KBM-7 (cell line): ENCODE data around the gene CAP2.

ENCODE experiments used
- DNase-seq: peaks from one replicate; pipeline ENCODE4 v3.0.0-alpha.2; 2015
- in situ Hi-C: fragments of 300-500 bp; cut with MboI; formaldehyde crosslinking; loops from 2 replicates; pipeline ENCODE4 v1.14.3; 2020; ENCODE audit warnings: low sequenced_read_pairs, low pct_unique_long_range_greater_than_20kb, mixed read lengths

The CAP2 gene

DNA sequence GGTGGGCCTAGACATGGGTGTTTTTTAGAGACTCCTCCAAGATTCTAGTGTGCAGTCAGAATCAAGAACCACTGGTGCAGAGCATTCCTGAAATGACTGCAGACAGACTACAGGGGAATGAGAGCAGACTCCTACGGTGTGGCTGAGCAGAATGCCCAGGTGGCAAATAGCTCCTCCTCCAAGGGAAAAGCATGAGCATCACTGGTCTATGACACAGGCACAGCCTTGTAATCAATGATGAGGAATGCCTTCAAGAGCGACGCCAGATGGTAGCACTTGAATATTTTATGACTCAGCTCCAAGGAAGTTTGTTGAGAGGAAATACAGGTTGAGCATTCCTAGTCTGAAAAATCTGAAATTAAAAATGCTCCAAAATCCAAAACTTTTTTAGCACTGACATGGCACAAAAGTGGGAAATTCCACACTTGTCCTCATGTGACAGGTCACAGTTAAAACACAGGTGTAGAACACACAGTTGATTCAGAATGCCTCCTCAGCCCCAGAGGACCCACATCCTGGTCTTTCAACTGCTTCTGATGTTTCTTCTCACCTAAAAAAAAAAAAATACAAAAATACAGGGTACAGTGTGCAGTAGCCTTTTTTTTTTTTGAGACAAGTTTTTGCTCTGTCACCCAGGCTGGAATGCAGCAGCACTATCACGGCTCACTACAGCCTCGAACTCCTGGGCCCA is 196.2 kb downstream of the CAP2 start:
- in situ Hi-C loops: loop anchor here (25.0 kb wide), 2 partner anchors 223 to 427 kb away; no protein-coding TSS in a partner anchor
- DNase-seq: no peak

DNA sequence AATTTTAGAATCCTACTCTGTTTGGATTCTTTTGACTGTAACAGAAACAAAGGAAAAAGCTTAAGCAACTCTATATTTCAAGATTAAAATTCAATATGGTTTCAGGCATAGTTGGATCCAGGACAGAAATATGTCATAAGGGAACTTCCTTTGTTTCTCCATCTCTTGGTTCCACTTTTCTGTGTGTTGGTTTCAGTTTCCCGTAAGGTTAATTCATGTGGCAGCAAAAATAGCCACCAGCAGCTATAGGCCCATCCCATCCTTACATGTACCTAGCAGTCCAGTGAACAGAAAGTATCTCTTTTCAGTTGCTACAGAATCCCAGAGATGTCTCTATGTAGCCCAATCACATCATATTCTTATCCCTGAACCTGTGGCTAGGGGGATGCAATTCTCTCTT is 197.9 kb downstream of the CAP2 start:
- DNase-seq: no peak
- in situ Hi-C loops: loop anchor here (25.0 kb wide), 2 partner anchors 221 to 429 kb away; no protein-coding TSS in a partner anchor

DNA sequence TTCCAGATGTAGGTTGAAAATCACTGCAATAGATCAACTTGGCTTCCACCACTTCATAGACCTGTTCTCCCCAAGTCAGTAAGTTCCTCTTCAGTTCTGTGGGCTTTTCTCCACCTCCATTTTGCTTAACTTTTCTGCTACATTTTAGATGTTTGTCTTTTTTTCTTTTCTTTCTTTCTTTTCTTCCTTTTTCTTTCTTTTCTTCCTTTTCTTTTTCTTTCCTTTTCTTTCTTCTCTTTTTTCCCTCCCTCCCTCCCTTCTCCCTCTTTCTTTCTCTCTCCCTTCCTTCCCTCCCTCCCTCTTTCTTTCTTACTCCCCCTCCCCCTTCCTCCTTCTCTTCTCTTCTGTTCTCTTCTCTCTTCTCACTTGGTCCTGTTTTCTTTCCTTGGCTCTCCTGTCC is 199.9 kb downstream of the CAP2 start:
- no peak for DNase-seq
- in situ Hi-C loops: loop anchor here (25.0 kb wide), 2 partner anchors 219 to 431 kb away; no protein-coding TSS in a partner anchor

DNA sequence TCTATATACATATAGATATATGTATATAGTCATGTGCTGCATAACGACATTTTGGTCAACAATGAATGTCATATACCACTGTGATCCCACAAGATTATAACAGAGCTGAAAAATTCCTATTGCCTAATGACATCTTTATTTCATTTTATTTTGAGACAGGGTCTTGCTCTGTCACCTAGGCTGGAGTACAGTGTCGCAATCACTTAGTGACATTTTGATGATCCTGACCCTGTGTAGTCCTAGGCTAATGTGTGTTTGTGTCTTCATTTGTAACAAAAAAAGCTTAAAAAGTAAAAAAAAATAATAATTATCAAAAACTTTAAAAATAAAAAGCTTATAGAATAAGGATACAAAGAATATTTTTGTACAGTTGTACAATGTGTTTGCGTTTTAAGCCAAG is 202.7 kb downstream of the CAP2 start:
- in situ Hi-C loops: loop anchor here (25.0 kb wide), 2 partner anchors 216 to 434 kb away; no protein-coding TSS in a partner anchor

DNA sequence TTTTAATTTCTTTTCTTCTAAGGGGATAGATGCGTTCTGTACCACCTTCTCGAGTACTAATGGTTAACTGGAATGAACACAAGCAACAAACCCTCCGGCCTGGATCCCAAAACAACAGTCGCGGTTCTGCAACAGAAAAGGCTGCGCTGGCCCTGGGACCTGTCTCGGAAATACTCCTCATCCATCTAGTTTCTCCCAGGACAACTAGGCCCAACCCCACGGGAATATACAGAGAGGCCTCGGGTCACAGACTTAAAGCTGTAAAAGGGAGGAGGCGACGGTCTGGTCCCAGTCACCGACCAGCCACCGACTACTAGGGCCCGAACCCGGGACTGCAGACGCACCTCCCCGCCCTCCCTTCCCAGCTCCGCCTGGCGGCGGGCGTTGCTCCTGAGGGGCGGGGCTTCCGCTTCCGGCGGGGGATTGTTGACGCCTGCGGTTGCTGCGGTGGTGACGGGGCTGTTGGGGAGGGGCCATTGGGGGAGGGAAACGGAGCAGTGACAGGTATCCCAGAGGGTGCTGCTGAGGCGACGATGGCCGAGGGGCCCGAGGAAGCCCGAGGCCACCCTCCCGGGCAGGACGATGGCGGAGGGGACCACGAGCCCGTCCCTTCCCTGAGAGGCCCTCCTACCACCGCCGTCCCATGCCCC is 206.6 kb downstream of the CAP2 start, which contains the start of gene FAM8A1:
Gene FAM8A1, plus strand, starts transcription at position 426 of the 650 bp plus-strand sequence. Its CDS starts 108 bp downstream, at position 534.
- in situ Hi-C loops: loop anchor here (25.0 kb wide), 2 partner anchors 212 to 438 kb away; no protein-coding TSS in a partner anchor
- peak; percentile 89 for DNase-seq

More for the DNA sequence above, 202.7 kb downstream of the CAP2 start:
- no peak for DNase-seq

DNA sequence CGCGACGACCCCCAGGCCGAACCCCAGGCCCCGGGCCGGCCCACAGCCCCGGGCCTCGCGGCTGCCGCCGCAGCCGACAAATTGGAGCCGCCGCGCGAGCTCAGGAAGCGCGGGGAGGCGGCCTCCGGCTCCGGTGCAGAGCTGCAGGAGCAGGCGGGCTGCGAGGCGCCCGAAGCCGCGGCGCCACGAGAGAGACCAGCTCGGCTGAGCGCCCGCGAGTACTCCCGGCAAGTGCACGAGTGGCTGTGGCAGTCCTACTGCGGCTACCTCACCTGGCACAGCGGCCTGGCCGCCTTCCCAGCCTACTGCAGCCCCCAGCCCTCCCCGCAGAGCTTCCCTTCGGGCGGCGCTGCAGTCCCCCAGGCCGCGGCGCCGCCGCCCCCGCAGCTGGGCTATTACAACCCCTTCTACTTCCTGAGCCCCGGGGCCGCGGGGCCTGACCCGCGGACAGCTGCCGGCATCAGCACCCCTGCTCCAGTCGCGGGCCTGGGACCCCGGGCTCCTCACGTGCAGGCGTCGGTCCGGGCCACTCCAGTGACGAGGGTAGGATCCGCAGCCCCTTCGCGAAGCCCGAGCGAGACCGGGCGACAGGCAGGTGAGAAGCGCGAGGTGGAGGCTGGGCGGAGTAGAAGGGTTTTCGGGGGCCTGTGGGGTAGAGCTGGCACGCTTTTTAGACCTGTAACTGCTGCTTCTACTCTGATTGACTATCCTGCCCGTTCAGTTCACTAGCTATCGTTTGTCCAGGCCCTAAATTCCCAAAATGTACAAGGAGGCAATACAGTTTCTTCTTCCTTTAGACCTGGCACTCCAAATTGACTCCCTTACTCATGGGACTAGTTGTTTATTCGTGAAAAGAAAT is 207.4 kb downstream of the CAP2 start:
- peak; percentile 64 for DNase-seq
- in situ Hi-C loops: no loop called here

DNA sequence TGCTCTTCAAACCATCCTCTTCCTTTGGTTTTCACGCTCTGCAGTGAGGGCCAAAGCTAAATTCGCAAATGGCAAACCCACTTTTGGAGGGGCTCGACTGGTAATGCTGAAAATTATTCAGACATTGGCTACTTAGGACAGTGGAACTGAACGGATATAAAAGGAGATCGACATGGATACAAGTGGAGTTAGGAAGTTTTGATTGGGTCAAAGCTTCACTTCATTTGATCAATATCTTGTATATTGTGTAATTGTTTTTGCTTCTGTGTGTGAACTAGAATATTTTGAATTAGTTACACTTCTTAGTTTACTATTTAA is 207.9 kb downstream of the CAP2 start:
- in situ Hi-C loops: no loop called here
- DNase-seq: no peak

DNA sequence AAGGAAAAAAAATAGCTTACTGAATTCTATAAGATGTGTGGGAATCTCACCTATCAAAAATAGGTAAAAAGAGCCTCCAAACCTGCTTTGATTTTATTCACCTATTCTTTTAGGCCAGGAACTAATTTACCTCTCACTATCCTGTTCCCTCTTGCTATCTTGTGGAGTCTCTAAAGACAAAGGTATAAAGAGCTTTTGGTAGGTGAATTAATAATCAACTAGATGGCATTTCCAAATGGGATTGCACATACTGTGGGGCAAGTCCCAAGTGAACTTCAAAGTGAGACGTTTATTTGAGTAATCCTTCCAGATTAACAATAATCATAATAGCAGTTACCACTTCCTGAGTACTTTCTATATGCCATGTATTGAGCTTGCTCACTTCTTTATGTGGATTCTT is 209.5 kb downstream of the CAP2 start:
- in situ Hi-C loops: no loop called here
- no peak for DNase-seq

DNA sequence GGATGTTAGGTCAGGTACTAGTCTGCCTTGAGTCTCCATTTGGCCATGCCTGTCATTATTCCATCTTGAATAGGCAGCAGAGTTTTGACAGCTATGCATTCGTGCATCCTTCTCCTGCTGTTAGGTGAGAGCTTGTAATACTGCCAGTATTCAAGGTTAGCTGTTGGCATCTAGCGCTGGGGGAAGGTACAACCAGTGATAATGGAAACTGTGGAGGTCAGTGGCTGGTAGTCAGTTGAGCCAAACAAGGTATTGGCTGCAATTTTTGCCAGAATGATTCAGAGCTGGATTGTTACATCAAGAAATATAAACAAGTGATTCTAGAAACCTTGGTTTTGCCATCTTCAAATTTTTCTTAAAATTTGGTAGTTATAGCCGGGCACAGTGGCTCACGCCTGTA is 213.2 kb downstream of the CAP2 start:
- in situ Hi-C loops: no loop called here
- no peak for DNase-seq
